H7 (cell line): ENCODE data around the gene HMCN1. TPM values are rescaled to one million over a fixed set of nuclear protein-coding genes. Genes with fewer than 3 reads are reported as not detected.

Experiments used
- DNase-seq: peaks from one replicate; pipeline ENCODE4 v3.0.0; 2012
- H3K27me3 ChIP-seq: 2 replicates; pipeline ENCODE4 v1.6.0; 2011; ENCODE audit warnings: mild to moderate bottlenecking, low read length; ENCODE audit not compliant: control insufficient read depth, insufficient read depth
- H3K36me3 ChIP-seq: replicated peaks from 2 replicates; pipeline ENCODE4 v1.5.1; 2011; ENCODE audit warnings: low read length; ENCODE audit not compliant: control insufficient read depth, insufficient read depth
- H3K4me3 ChIP-seq: 2 replicates; pipeline ENCODE4 v1.5.1; 2011; ENCODE audit warnings: low read depth, mild to moderate bottlenecking, control low read depth, low read length, moderate library complexity; ENCODE audit not compliant: insufficient read depth
- total RNA-seq: library from RNA; depleted of rRNA; stranded (reverse); fragments of >200 nt; shearing (Covaris generic); gene quantifications from 2 replicates; pipeline ENCODE4 v1.2.3, GENCODE V29; 2014

HMCN1 gene
- total RNA-seq, 1 experiment from 2014 or later, result 7.3 TPM

DNA sequence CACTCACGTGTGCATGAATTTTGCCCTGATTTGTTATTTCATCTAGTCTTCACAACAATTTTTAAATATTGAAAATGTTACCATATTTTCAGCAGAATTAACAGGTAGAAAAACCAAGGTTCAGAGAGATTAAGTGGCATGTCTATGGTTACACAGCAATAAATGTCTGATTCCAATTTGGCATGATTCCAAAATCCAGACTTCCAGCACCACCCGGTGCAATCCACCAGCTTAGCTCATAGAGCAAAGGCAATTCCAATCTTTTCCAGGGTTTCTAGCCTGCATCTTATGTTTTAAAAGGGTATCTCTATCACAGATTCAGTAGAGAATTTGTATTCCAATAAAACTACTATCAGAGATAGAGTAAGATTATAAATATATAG, 479.0 kb downstream of the HMCN1 start:
- Histone ChIP-seq H3K27me3 (no peaks in the 10 kb centered on the region), H3K4me3 (no peak overlapping the region), H3K36me3 (no peaks in the 10 kb centered on the region)
- no peak for DNase-seq

DNA sequence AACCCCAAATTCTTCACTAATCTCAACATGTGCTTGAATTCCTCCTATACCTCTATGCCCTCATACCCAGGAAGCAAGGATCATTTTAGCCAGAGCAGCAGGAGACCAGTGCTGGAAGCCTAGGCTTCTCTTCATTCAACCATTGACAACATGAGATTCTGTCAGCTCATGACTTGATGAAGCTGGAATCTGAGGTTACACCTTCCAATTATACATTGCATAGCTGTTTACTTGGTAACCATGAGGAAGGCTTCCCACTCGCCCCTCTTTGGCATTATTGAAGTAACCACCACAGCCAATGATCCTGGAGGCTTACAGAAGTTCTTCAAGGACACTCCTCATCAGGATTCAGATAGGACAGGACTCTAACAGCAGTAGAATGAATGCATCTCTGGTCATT, 480.6 kb downstream of the HMCN1 start:
- H3K4me3 ChIP-seq, result no peak overlapping the region
- DNase-seq, result no peak
- H3K27me3 ChIP-seq, result no peaks in the 10 kb centered on the region
- no peaks in the 10 kb centered on the region for H3K36me3 ChIP-seq

DNA sequence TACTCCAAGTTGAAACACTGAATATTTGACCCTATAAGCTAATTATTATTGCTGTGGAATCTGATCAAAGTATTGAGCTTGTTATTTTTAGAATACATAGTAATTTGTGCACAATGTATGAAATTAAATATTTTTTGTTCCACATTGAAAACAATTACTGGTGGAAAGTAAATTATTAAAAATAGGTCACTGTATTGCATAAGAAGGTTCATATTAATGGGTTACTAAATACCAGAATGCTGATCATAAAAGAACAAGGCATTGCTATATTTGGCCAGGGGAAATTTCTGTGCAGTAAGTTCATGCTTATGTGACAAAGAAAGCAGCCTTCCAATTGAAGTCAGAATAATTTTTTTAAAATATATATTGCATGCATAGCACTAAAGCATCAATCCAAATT, 481.4 kb downstream of the HMCN1 start:
- DNase-seq, result no peak
- H3K4me3 ChIP-seq, result no peak overlapping the region
- no peaks in the 10 kb centered on the region for H3K36me3 ChIP-seq
- H3K27me3 ChIP-seq, result no peaks in the 10 kb centered on the region

DNA sequence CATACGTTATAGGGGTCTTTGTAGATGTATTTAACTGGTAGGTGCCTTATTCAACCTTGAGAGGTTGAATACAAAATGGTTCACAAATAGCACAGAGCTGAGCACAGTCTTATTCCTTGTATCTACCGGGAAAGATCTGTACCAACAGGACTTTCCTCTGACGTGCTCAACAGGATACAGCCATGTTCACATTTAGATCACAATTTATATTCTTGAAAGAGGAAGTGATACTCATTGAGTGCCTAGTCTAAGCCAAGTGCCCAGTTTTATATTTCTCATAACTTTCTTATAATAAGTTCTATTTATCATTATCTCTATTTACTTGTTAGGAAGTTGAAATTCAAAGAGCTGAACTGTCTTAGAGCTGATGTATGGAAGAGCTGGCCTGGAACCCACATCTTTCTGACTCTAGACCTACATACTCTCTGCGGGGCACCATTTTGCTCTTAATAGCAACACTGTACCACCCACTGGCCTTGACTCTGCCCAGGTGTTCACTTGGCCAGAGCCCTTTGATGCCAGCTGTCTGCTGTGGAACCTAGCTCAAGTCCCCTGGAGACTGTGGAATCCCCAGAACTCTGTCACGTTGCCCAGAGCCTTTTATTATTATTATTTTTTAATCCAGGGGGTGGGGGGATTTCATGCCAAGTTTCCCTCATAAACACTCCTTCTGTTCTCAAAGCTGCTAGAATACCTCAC, 484.6 kb downstream of the HMCN1 start:
- DNase-seq, result no peak
- Histone ChIP-seq H3K4me3 (no peak overlapping the region), H3K27me3 (no peaks in the 10 kb centered on the region), H3K36me3 (no peaks in the 10 kb centered on the region)

DNA sequence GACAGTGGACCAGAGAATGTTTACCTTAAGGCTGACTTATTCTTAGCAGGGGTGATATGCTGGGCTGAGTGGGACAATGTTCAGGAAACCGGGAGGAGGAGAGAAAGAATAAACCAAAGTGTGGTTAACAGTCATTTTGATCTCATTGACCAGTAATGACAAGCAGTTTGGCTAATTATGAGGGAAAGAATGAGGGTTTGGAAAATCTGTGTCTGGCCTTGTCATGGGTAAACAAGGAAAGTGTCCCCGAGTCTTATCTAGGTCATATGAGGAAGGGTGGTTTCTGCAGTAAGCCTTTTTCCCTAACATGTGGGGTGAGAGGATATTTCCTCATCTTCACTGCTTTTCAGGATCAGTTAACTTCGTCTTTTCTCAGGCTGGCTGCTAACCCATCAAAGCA, 485.9 kb downstream of the HMCN1 start:
- DNase-seq, result no peak
- no peaks in the 10 kb centered on the region for H3K36me3 ChIP-seq

DNA sequence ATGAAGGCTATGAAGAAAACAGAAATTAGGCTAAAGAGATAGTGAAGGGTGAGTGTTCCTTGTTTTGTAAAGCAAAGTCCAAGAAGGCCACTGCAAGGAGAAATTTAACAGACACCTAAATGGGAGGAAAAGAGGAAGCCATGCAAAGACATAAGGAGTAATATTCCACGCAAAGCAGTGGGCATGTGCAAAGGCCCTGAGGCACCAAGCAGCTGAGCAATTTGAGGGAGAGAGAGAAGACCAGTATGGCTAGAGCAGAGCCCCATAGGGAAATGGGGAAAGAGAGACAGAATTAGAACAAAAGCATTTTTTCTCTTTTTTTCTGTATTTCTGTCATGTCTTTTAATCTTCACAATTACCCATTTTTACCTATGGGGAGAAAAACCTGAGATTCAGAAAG, 486.7 kb downstream of the HMCN1 start:
- DNase-seq, result no peak
- H3K4me3 ChIP-seq, result no peak overlapping the region
- no peaks in the 10 kb centered on the region for H3K27me3 ChIP-seq
- no peaks in the 10 kb centered on the region for H3K36me3 ChIP-seq

More for the DNA sequence above, 485.9 kb downstream of the HMCN1 start:
- no peak overlapping the region for H3K4me3 ChIP-seq
- H3K27me3 ChIP-seq, result no peaks in the 10 kb centered on the region

DNA sequence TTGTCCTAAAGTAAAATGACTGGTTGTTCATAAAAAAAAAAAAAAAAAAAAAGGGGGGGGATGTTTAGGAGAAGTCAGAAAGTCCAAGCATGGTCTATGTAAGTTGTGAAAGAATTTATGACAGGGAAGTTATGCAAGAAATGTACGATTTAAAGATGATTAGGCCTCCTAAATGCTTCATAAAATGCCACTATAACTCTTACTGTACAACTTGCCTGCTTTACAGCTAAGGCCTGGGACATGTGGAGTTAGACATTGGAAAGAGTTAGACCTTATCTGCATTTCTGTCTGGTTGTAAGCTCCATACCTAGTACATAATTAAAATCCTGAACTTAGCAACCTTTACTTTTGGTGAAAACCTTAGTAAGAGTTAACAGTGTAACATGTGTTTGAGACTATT, 490.9 kb downstream of the HMCN1 start:
- no peaks in the 10 kb centered on the region for H3K27me3 ChIP-seq
- H3K4me3 ChIP-seq, result no peak overlapping the region
- no peaks in the 10 kb centered on the region for H3K36me3 ChIP-seq
- DNase-seq, result no peak

DNA sequence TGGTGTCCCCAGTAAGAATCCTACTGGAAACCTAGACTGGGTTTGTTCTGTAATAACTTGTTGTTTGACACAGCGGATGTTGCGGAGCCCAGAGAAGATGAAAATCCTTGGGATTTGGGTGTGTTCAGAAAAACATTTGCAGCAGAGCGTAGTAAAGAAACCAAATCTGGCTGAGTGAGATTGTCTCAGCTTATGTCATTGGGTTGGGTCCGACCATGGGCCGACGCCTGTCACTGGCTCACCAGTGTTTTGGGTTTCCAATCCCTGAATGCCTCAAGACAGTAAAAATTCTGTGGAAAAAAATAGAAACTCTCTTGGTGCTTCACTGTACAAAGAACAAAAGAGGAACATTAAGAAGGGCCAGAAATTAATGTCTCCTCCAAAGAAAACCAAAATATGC, 494.6 kb downstream of the HMCN1 start:
- Histone ChIP-seq H3K36me3 (no peaks in the 10 kb centered on the region), H3K27me3 (no peaks in the 10 kb centered on the region), H3K4me3 (no peak overlapping the region)
- DNase-seq, result no peak

DNA sequence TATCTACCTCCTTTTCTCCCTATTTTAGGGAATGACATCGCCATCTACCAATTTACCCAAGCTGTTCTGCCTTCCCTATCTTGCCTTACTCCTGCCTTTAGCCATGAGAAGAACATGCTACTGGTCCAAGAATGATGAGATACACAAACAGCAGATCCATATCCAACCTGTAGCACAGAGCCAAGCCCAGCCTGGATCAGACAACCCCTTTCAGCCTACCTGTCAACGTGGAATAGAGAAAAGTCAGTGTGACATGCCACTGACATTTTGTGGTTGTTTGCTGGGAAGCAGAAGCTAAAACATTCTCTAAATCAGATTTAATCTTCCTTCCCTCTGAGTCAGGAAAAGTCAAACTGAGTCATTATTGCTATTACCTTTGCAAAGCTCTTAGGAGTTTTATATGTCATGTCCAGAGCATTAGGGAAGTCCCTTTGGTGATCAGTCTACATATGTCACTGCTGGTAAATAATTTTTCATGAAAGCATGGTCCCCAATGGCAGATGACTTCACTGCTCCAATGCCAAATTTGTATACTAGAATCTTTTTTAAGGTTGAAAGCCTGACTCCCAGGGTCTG, 497.8 kb downstream of the HMCN1 start:
- Histone ChIP-seq H3K4me3 (no peak overlapping the region), H3K27me3 (no peaks in the 10 kb centered on the region), H3K36me3 (no peaks in the 10 kb centered on the region)
- no peak for DNase-seq

DNA sequence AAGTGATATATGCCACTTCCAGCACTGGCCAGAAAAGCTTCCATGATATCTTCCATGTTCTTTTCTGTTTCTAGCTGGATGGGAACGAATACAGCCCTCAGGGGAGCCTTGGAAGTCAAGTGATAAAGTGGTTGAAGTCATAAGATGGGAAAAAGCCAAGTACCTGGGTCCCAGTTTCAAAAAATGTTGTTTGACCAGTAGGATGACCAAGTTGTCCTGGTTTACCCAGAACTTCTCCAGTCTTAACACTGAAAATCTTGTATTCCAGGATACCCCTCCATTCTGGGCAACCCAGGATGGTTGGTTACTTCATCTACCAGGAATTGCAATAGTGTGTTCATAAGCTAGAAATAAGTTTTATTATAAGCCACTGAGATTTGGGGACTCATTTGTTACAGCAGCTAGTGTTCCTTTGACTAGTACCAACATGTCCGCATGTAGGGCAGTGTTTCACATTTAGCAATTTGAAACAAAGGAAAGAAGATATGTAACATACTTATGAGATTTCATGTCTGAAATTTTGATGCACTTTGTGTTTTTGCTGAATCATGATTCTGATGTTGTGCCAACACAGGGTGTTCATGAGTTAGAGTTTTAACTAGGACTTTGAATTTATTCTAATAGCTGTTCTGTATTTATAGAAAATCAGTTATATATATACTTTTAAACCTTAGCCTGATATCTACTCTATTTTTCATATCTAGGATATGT, 500.9 kb downstream of the HMCN1 start:
- no peaks in the 10 kb centered on the region for H3K27me3 ChIP-seq
- no peak for DNase-seq
- H3K4me3 ChIP-seq, result no peak overlapping the region
- no peaks in the 10 kb centered on the region for H3K36me3 ChIP-seq

DNA sequence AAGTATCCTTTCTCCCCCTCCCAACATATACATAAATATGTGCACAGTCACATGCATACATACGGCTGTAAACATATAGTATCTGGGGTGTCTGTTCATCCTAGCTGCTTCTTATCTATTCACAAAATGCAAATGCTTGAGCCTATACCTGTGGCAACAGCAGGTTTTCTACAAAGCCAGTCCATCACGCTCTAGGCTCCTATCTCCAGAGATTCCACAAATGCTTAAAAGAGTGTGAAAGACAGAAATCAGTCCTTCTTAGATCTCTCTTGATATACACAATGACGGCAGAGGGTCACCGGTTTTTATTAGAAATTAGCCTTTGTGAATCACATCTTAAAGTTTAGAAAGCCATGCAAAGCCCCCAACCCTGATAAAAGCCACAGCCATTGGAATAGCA, 501.5 kb downstream of the HMCN1 start:
- Histone ChIP-seq H3K4me3 (no peak overlapping the region), H3K27me3 (no peaks in the 10 kb centered on the region), H3K36me3 (no peaks in the 10 kb centered on the region)
- DNase-seq, result no peak

DNA sequence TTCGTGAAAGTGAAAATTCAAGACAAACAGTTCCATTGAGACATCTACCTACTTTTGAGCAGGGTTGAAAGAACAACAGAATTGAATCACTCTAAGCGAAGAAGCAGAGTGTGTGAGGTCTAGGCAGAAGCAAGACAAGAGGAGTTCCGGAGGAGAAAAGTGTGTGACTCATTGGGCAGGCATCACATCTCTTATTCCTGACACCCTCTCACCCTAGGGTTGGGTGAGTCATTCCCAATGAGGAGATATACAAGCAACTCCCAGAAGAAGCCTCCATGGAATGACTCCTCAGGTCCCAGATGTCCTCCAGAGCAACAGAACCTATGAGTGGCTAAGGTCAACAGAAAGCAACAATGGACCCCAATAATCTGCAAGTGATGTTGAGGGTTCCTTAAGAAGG, 502.7 kb downstream of the HMCN1 start:
- no peak overlapping the region for H3K4me3 ChIP-seq
- no peak for DNase-seq
- H3K27me3 ChIP-seq, result no peaks in the 10 kb centered on the region
- no peaks in the 10 kb centered on the region for H3K36me3 ChIP-seq

DNA sequence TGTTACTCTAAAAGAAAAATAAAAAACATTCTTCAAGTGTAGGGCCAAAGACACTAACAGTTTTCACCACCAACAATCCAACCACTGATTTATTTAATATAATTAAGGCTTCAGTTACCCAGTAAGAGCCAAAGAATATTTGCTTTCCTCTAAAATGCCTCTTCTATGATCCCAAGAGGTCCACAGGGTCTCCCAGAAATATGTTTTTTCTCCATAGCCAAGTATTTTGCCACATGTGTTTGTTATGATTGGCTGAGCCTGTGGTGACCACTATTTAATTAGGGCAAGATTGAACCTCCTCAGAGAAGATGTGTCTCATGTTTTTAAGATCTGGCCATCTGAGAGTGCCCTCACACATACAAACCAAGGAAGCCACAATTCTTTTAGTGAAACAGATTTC, 505.0 kb downstream of the HMCN1 start:
- Histone ChIP-seq H3K27me3 (no peaks in the 10 kb centered on the region), H3K4me3 (no peak overlapping the region), H3K36me3 (no peaks in the 10 kb centered on the region)
- no peak for DNase-seq

DNA sequence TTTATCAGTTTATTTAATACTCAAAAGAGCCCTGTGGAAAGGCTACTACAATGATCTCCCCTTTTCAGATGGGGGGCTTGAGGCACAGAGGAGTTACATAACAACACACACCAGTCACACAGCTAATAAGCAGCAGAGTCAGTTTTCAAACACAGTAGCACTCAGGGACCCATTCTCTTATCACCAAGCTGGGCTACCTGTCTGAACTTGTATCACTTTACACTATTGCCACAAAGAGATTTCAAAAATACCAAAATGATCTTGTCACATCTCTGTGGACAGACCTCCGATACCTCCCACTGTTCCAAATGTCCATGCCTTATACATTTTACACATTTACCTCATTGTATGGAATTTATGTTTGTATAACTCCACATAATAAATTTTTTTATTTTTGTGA, 506.2 kb downstream of the HMCN1 start:
- DNase-seq, result no peak
- Histone ChIP-seq H3K36me3 (no peaks in the 10 kb centered on the region), H3K4me3 (no peak overlapping the region), H3K27me3 (no peaks in the 10 kb centered on the region)
